CD14-positive monocyte (primary cell): ENCODE results near the gene PRKCQ. TPM values are rescaled to one million over a fixed set of nuclear protein-coding genes. Genes with fewer than 3 reads are reported as not detected.

Source experiments
- DNase-seq, 3 donors: peaks; one replicate each; pipeline ENCODE4 v3.0.0-alpha.2; 2011 to 2022
- H2AFZ ChIP-seq: 2 replicates; pipeline ENCODE4 v1.6.0; 2012; ENCODE audit warnings: mild to moderate bottlenecking, low read depth, low read length, inconsistent platforms; ENCODE audit not compliant: insufficient read depth, poor library complexity, severe bottlenecking
- H3K27ac ChIP-seq, 2 donors: 1 replicate in 1 of 2; 2 replicates in 1 of 2; pipeline ENCODE4 v1.5.1; 2012 to 2013; ENCODE audit warnings: low read length in 2 of 2, control low read depth in 1 of 2, inconsistent platforms in 1 of 2, low read depth in 1 of 2, mild to moderate bottlenecking in 1 of 2
- H3K27me3 ChIP-seq, 2 donors: one replicate each; pipeline versions ENCODE4 v1.6.0 to v1.6.1; 2011 to 2013; ENCODE audit warnings: low read length in 2 of 2; ENCODE audit not compliant: control insufficient read depth in 2 of 2, insufficient read depth in 2 of 2
- H3K36me3 ChIP-seq, 2 donors: replicated peaks in 1 of 2; 1 replicate in 1 of 2; 2 replicates in 1 of 2; pipeline versions ENCODE4 v1.5.1 to v1.6.1; 2012 to 2013; ENCODE audit warnings: low read length in 2 of 2, control low read depth in 1 of 2, inconsistent platforms in 1 of 2, mild to moderate bottlenecking in 1 of 2; ENCODE audit not compliant: insufficient read depth in 2 of 2, control insufficient read depth in 1 of 2
- H3K4me1 ChIP-seq, 2 donors: 1 replicate in 1 of 2; 2 replicates in 1 of 2; pipeline versions ENCODE4 v1.5.1 to v1.6.1; 2012 to 2013; ENCODE audit warnings: low read length in 2 of 2, control low read depth in 1 of 2, inconsistent platforms in 1 of 2, mild to moderate bottlenecking in 1 of 2, moderate library complexity in 1 of 2; ENCODE audit not compliant: insufficient read depth in 2 of 2, control insufficient read depth in 1 of 2
- H3K4me2 ChIP-seq: replicated peaks from 2 replicates; pipeline ENCODE3; 2012; ENCODE audit warnings: low read length, moderate library complexity, mild to moderate bottlenecking; ENCODE audit not compliant: poor library complexity, severe bottlenecking; ENCODE audit errors: extremely low read depth
- H3K4me3 ChIP-seq, 3 experiments: fragments of 200-600 bp in 1 of 3; sonication (generic) in 1 of 3; replicated peaks in 1 of 3; 1 replicate in 2 of 3; 2 replicates in 1 of 3; pipeline ENCODE4 v1.5.1; 2011 to 2013; ENCODE audit warnings: low read length in 3 of 3, mild to moderate bottlenecking in 3 of 3, control low read depth in 2 of 3, low read depth in 2 of 3, inconsistent platforms in 1 of 3, moderate library complexity in 1 of 3
- H3K79me2 ChIP-seq: 2 replicates; pipeline ENCODE4 v1.6.0; 2012; ENCODE audit warnings: mild to moderate bottlenecking, control low read depth, inconsistent platforms, low read length, moderate library complexity; ENCODE audit not compliant: insufficient read depth
- H3K9ac ChIP-seq: 2 replicates; pipeline ENCODE4 v1.6.0; 2017; ENCODE audit warnings: low read length, mild to moderate bottlenecking; ENCODE audit not compliant: insufficient read depth, poor library complexity, severe bottlenecking
- H3K9me3 ChIP-seq, 2 donors: replicated peaks in 1 of 2; 1 replicate in 1 of 2; 2 replicates in 1 of 2; pipeline versions ENCODE4 v1.5.1 to v1.6.1; 2012 to 2013; ENCODE audit warnings: low read length in 2 of 2, control low read depth in 1 of 2; ENCODE audit not compliant: control insufficient read depth in 1 of 2, insufficient read depth in 1 of 2
- H4K20me1 ChIP-seq: 2 replicates; pipeline ENCODE4 v1.6.0; 2012; ENCODE audit warnings: mild to moderate bottlenecking, low read length, control low read depth, moderate library complexity; ENCODE audit not compliant: insufficient read depth
- H3K27ac Mint-ChIP-seq, 7 donors: one replicate each; pipeline ENCODE4 v1.8.0; 2020; ENCODE audit warnings: mild to moderate bottlenecking in 7 of 7, mixed read lengths in 7 of 7, moderate library complexity in 6 of 7, inconsistent platforms in 2 of 7
- H3K27me3 Mint-ChIP-seq, 3 donors: one replicate each; pipeline ENCODE4 v1.8.0; 2021 to 2022; ENCODE audit warnings: low read depth in 3 of 3, mild to moderate bottlenecking in 3 of 3, mixed read lengths in 3 of 3, moderate library complexity in 3 of 3, inconsistent platforms in 1 of 3
- H3K36me3 Mint-ChIP-seq, 2 donors: one replicate each; pipeline ENCODE4 v1.8.0; 2020; ENCODE audit warnings: mixed read lengths in 2 of 2, inconsistent platforms in 1 of 2, mild to moderate bottlenecking in 1 of 2
- H3K4me1 Mint-ChIP-seq: one replicate; pipeline ENCODE4 v1.8.0; 2020; ENCODE audit warnings: mild to moderate bottlenecking, mixed read lengths
- H3K4me3 Mint-ChIP-seq, 2 donors: one replicate each; pipeline ENCODE4 v1.8.0; 2020; ENCODE audit warnings: mild to moderate bottlenecking in 2 of 2, mixed read lengths in 2 of 2, moderate library complexity in 1 of 2
- H3K9me3 Mint-ChIP-seq, 7 donors: one replicate each; pipeline ENCODE4 v1.8.0; 2020 to 2022; ENCODE audit warnings: mixed read lengths in 7 of 7, mild to moderate bottlenecking in 6 of 7, moderate library complexity in 6 of 7, inconsistent platforms in 2 of 7
- WGBS: methylation state at CpG from one replicate; pipeline ENCODE4 v1.1.5; 2013; ENCODE audit warnings: missing lambda C conversion rate; ENCODE audit not compliant: insufficient coverage; 5-methylcytosine and 5-hydroxymethylcytosine counted together
- intact Hi-C, 2 donors: fragments of 100-400 bp; cut with micrococcal nuclease; formaldehyde crosslinking; loops; one replicate each; pipeline versions ENCODE4 v1.15.0 to v1.15.1; 2023
- polyA plus RNA-seq, 3 donors: library from polyadenylated mRNA; depleted of rRNA in 1 of 3; unstranded in 2 of 3; stranded (reverse) in 1 of 3; fragments of 300-500 nt in 2 of 3; fragments of >200 nt in 1 of 3; fragmentation: Illumina TruSeq in 2 of 3; gene quantifications; 1 replicate in 2 of 3; 2 replicates in 1 of 3; pipeline ENCODE4 v1.2.3, GENCODE V29; 2012 to 2021
- TF ChIP-seq, protein P1 (sequence below): fragments of 200-600 bp; IDR thresholded peaks from one replicate; pipeline ENCODE4 v1.8.0; 2022; ENCODE audit warnings: antibody characterized with exemption, mild to moderate bottlenecking

Gene PRKCQ
- polyA plus RNA-seq, 3 donors: 0.01 to 0.29 (median 0.09) TPM

GRCh38 chr10:6578251-6578771 is 1.8 kb downstream of the PRKCQ start:
- TF ChIP-seq, protein P1, sequence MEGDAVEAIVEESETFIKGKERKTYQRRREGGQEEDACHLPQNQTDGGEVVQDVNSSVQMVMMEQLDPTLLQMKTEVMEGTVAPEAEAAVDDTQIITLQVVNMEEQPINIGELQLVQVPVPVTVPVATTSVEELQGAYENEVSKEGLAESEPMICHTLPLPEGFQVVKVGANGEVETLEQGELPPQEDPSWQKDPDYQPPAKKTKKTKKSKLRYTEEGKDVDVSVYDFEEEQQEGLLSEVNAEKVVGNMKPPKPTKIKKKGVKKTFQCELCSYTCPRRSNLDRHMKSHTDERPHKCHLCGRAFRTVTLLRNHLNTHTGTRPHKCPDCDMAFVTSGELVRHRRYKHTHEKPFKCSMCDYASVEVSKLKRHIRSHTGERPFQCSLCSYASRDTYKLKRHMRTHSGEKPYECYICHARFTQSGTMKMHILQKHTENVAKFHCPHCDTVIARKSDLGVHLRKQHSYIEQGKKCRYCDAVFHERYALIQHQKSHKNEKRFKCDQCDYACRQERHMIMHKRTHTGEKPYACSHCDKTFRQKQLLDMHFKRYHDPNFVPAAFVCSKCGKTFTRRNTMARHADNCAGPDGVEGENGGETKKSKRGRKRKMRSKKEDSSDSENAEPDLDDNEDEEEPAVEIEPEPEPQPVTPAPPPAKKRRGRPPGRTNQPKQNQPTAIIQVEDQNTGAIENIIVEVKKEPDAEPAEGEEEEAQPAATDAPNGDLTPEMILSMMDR: no peak
- no peak for DNase-seq
- H3K27me3 Mint-ChIP-seq: peaks cover 21 to 35% (median 25%) of the 10 kb centered on the region in 3 donors
- Histone ChIP-seq H3K9me3 (no peaks in the 10 kb centered on the region), H4K20me1 (no peaks in the 10 kb centered on the region), H3K36me3 (no peaks in the 10 kb centered on the region), H3K79me2 (peaks cover 3% of the 10 kb centered on the region), H2AFZ (no peak overlapping the region), H3K9ac (no peak overlapping the region), H3K4me1 (peaks cover 16 to 29% of the 10 kb centered on the region in 2 donors), H3K27me3 (peaks cover 10 to 15% of the 10 kb centered on the region in 2 donors), H3K4me3 (no peak overlapping the region), H3K27ac (no peak overlapping the region), H3K4me2 (no peak overlapping the region)
- peaks cover 48% of the 10 kb centered on the region for H3K4me1 Mint-ChIP-seq
- peak overlapping the region in 1 of 7 donors; percentile 22 for H3K27ac Mint-ChIP-seq
- peak overlapping the region; percentile 37 to 80 for H3K4me3 Mint-ChIP-seq
- intact Hi-C loops: no loop called here
- peaks cover 0 to 3% of the 10 kb centered on the region in 2 donors for H3K36me3 Mint-ChIP-seq
- H3K9me3 Mint-ChIP-seq: peaks cover 0 to 2% (median 0%) of the 10 kb centered on the region in 7 donors
- 50% methylated on average over 7 of the region's 11 CpGs for WGBS

DNA sequence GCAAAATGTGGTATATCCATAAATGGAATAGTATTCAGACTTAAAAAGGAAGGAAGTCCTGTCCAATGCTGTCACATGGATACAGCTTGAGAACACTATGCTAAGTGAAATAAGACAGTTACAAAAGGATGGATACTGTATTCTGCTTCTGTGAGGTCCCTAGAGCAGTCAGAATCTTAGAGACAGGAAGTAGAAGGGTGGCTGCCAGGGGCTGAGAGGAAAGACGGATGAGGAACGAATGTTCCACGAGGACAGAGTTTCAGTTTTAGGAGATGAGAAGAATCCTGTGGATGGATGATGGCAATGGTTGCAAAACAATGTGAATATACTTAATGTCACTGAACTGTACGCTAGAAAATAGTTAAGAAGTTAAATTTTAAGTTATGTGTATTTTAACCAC is 3.8 kb downstream of the PRKCQ start:
- Mint-ChIP-seq H3K27me3 (peaks cover 21 to 35% (median 25%) of the 10 kb centered on the region in 3 donors), H3K4me1 (peaks cover 42% of the 10 kb centered on the region), H3K9me3 (peaks cover 0 to 2% (median 0%) of the 10 kb centered on the region in 7 donors), H3K4me3 (peak overlapping the region in 1 of 2 donors; percentile 51), H3K36me3 (peaks cover 0 to 3% of the 10 kb centered on the region in 2 donors), H3K27ac (no peak overlapping the region)
- no peaks in the 10 kb centered on the region for H3K36me3 ChIP-seq
- H2AFZ ChIP-seq: no peak overlapping the region
- peak overlapping the region in 1 of 3 experiments; percentile 6 for H3K4me3 ChIP-seq
- WGBS: 0% methylated on average over 3 of the region's 4 CpGs
- no peaks in the 10 kb centered on the region for H4K20me1 ChIP-seq
- H3K4me2 ChIP-seq: peak overlapping the region; percentile 7
- no peak for DNase-seq
- H3K27me3 ChIP-seq: peaks cover 10 to 15% of the 10 kb centered on the region in 2 donors
- H3K9ac ChIP-seq: no peak overlapping the region
- intact Hi-C loops: no loop called here
- H3K27ac ChIP-seq: no peak overlapping the region
- H3K4me1 ChIP-seq: peaks cover 16 to 27% of the 10 kb centered on the region in 2 donors
- H3K9me3 ChIP-seq: no peaks in the 10 kb centered on the region
- TF ChIP-seq, protein P1: no peak
- H3K79me2 ChIP-seq: peaks cover 3% of the 10 kb centered on the region
